Ovary (tissue), 3 donors: ENCODE measurements around the gene GAPDH.

Source experiments
- CTCF ChIP-seq, 3 donors: fragments of 450-650 bp in 2 of 3; fragments of 200-600 bp in 1 of 3; IDR thresholded peaks; one replicate each; pipeline versions ENCODE4 v1.5.1 to v1.8.0; 2016 to 2022; ENCODE audit warnings: antibody characterized with exemption in 3 of 3, mild to moderate bottlenecking in 1 of 3
- POLR2A ChIP-seq: fragments of 450-650 bp; IDR thresholded peaks from one replicate; pipeline ENCODE4 v1.6.1; 2017; ENCODE audit warnings: antibody characterized with exemption, mild to moderate bottlenecking, moderate library complexity
- donor health status: DM: no; HTN: no; CAD: no.

GRCh38 chr12:6488240-6488639 lies 46.1 kb upstream of the GAPDH start:
- TF ChIP-seq CTCF (IDR thresholded peaks at IDR 0.05) (no peak), POLR2A (no peak)
